SK-N-SH treated with all-trans-retinoic acid at 6 μM for 48 hours (cell line): Measurements from ENCODE around the gene VCX2.

Source experiments
- CSDC2 ChIP-seq: fragments of 250-450 bp; sonication (Bioruptor Pico); IDR thresholded peaks from 2 replicates; pipeline ENCODE4 v1.5.0; 2020; ENCODE audit warnings: mild to moderate bottlenecking, moderate library complexity
- ISL1 ChIP-seq: fragments of 250-450 bp; sonication (Bioruptor Pico); IDR thresholded peaks from 2 replicates; pipeline ENCODE4 v2.1.2; 2022; ENCODE audit warnings: mild to moderate bottlenecking, moderate library complexity
- TCF4 ChIP-seq: fragments of 250-450 bp; sonication (Bioruptor Pico); IDR thresholded peaks from 2 replicates; pipeline ENCODE4 v1.8.0; 2021; ENCODE audit warnings: mild to moderate bottlenecking, moderate library complexity, borderline replicate concordance
- ZC3H10 ChIP-seq: fragments of 250-450 bp; sonication (Bioruptor Pico); IDR thresholded peaks from 2 replicates; pipeline ENCODE4 v1.5.1; 2021; ENCODE audit warnings: mild to moderate bottlenecking, moderate library complexity
- ZNF70 ChIP-seq: fragments of 450-650 bp; formaldehyde crosslinking; IDR thresholded peaks from 2 replicates; pipeline ENCODE4 v1.5.0; 2020; ENCODE audit warnings: mild to moderate bottlenecking, moderate library complexity
- ZNF8 ChIP-seq: fragments of 450-650 bp; formaldehyde crosslinking; IDR thresholded peaks from 2 replicates; pipeline ENCODE4 v1.5.0; 2020; ENCODE audit warnings: mild to moderate bottlenecking, moderate library complexity
- TF ChIP-seq, protein P1 (sequence below): fragments of 250-450 bp; sonication (Bioruptor Pico); IDR thresholded peaks from 2 replicates; pipeline ENCODE4 v1.5.0; 2020; ENCODE audit warnings: mild to moderate bottlenecking, moderate library complexity
- TF ChIP-seq, protein P2 (sequence below): fragments of 250-450 bp; sonication (Bioruptor Pico); IDR thresholded peaks from 2 replicates; pipeline ENCODE4 v1.8.0; 2020; ENCODE audit warnings: mild to moderate bottlenecking, moderate library complexity, borderline replicate concordance
- TF ChIP-seq, protein P3 (sequence below): fragments of 250-450 bp; sonication (Bioruptor Pico); IDR thresholded peaks from 2 replicates; pipeline ENCODE4 v1.8.0; 2021; ENCODE audit warnings: low read depth, mild to moderate bottlenecking, moderate library complexity, borderline replicate concordance
- TF ChIP-seq, protein P4 (sequence below): fragments of 250-450 bp; sonication (Bioruptor Pico); IDR thresholded peaks from 2 replicates; pipeline ENCODE4 v1.5.1; 2021; ENCODE audit warnings: mild to moderate bottlenecking, moderate library complexity

DNA sequence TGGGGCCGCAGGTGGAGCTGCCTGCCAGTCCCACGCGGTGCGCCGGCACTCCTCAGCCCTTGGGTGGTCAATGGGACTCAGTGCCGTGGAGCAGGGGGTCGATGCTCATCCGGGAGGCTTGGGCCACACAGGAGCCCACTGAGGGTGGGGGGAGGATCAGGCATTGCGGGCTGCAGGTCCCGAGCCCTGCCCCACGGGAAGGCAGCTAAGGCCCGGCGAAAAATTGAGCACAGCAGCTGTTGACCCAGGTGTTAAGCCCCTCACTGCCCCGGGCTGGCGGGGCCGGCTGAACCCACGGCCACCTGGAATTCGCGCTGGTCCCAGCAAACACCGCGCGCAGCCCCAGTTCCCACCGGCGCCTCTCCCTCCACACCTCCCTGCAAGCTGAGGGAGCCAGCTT lies 26.1 kb downstream of the VCX2 start:
- no peak for TF ChIP-seq TCF4 (CRISPR knock-in tag)
- TF ChIP-seq, protein P1, sequence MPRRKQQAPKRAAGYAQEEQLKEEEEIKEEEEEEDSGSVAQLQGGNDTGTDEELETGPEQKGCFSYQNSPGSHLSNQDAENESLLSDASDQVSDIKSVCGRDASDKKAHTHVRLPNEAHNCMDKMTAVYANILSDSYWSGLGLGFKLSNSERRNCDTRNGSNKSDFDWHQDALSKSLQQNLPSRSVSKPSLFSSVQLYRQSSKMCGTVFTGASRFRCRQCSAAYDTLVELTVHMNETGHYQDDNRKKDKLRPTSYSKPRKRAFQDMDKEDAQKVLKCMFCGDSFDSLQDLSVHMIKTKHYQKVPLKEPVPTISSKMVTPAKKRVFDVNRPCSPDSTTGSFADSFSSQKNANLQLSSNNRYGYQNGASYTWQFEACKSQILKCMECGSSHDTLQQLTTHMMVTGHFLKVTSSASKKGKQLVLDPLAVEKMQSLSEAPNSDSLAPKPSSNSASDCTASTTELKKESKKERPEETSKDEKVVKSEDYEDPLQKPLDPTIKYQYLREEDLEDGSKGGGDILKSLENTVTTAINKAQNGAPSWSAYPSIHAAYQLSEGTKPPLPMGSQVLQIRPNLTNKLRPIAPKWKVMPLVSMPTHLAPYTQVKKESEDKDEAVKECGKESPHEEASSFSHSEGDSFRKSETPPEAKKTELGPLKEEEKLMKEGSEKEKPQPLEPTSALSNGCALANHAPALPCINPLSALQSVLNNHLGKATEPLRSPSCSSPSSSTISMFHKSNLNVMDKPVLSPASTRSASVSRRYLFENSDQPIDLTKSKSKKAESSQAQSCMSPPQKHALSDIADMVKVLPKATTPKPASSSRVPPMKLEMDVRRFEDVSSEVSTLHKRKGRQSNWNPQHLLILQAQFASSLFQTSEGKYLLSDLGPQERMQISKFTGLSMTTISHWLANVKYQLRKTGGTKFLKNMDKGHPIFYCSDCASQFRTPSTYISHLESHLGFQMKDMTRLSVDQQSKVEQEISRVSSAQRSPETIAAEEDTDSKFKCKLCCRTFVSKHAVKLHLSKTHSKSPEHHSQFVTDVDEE = no peak
- TF ChIP-seq, protein P2, sequence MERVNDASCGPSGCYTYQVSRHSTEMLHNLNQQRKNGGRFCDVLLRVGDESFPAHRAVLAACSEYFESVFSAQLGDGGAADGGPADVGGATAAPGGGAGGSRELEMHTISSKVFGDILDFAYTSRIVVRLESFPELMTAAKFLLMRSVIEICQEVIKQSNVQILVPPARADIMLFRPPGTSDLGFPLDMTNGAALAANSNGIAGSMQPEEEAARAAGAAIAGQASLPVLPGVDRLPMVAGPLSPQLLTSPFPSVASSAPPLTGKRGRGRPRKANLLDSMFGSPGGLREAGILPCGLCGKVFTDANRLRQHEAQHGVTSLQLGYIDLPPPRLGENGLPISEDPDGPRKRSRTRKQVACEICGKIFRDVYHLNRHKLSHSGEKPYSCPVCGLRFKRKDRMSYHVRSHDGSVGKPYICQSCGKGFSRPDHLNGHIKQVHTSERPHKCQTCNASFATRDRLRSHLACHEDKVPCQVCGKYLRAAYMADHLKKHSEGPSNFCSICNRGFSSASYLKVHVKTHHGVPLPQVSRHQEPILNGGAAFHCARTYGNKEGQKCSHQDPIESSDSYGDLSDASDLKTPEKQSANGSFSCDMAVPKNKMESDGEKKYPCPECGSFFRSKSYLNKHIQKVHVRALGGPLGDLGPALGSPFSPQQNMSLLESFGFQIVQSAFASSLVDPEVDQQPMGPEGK (CRISPR knock-in tag) = no peak
- TF ChIP-seq CSDC2 (CRISPR knock-in tag) = no peak
- no peak for TF ChIP-seq ZC3H10 (CRISPR knock-in tag)
- TF ChIP-seq ISL1 (CRISPR knock-in tag) = no peak
- no peak for TF ChIP-seq ZNF70 (CRISPR knock-in tag)
- TF ChIP-seq, protein P3, sequence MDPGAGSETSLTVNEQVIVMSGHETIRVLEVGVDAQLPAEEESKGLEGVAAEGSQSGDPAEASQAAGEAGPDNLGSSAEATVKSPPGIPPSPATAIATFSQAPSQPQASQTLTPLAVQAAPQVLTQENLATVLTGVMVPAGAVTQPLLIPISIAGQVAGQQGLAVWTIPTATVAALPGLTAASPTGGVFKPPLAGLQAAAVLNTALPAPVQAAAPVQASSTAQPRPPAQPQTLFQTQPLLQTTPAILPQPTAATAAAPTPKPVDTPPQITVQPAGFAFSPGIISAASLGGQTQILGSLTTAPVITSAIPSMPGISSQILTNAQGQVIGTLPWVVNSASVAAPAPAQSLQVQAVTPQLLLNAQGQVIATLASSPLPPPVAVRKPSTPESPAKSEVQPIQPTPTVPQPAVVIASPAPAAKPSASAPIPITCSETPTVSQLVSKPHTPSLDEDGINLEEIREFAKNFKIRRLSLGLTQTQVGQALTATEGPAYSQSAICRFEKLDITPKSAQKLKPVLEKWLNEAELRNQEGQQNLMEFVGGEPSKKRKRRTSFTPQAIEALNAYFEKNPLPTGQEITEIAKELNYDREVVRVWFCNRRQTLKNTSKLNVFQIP = no peak
- TF ChIP-seq, protein P4, sequence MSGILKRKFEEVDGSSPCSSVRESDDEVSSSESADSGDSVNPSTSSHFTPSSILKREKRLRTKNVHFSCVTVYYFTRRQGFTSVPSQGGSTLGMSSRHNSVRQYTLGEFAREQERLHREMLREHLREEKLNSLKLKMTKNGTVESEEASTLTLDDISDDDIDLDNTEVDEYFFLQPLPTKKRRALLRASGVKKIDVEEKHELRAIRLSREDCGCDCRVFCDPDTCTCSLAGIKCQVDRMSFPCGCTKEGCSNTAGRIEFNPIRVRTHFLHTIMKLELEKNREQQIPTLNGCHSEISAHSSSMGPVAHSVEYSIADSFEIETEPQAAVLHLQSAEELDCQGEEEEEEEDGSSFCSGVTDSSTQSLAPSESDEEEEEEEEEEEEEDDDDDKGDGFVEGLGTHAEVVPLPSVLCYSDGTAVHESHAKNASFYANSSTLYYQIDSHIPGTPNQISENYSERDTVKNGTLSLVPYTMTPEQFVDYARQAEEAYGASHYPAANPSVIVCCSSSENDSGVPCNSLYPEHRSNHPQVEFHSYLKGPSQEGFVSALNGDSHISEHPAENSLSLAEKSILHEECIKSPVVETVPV = no peak
- TF ChIP-seq ZNF8 (CRISPR knock-in tag) = no peak
